Loucy (cell line): ENCODE results near the gene CD226.
"Not testable (repeated sequence)": the region's sequence is repeated elsewhere in the genome, so short reads cannot be mapped to it uniquely, and the experiment has no call there.

ENCODE experiments used
- H2AFZ ChIP-seq: fragments of 200-600 bp; sonication (generic); 2 replicates; pipeline ENCODE4 v1.6.0; 2016; ENCODE audit warnings: antibody characterized with exemption, mild to moderate bottlenecking, low read length, moderate library complexity
- H3F3A ChIP-seq: fragments of 200-600 bp; 2 replicates; pipeline ENCODE4 v1.6.0; 2016; ENCODE audit warnings: antibody characterized with exemption, low read depth, mild to moderate bottlenecking
- H3K27me3 ChIP-seq: fragments of 200-600 bp; sonication (generic); 2 replicates; pipeline ENCODE4 v1.6.1; 2014; ENCODE audit warnings: low read length, mild to moderate bottlenecking; ENCODE audit not compliant: insufficient read depth, poor library complexity, severe bottlenecking
- H3K36me3 ChIP-seq: fragments of 200-600 bp; sonication (generic); 2 replicates; pipeline ENCODE4 v1.6.1; 2016; ENCODE audit warnings: low read length; ENCODE audit not compliant: insufficient read depth
- H3K4me1 ChIP-seq: fragments of 200-600 bp; sonication (generic); 2 replicates; pipeline ENCODE4 v1.5.1; 2014; ENCODE audit warnings: low read length, mild to moderate bottlenecking; ENCODE audit not compliant: insufficient read depth, poor library complexity, severe bottlenecking
- H3K4me2 ChIP-seq: fragments of 200-600 bp; sonication (generic); 2 replicates; pipeline ENCODE4 v1.6.0; 2014; ENCODE audit warnings: antibody characterized with exemption, low read length, low read depth, mild to moderate bottlenecking; ENCODE audit not compliant: poor library complexity, severe bottlenecking
- H3K4me3 ChIP-seq: fragments of 200-600 bp; sonication (generic); 2 replicates; pipeline ENCODE4 v1.5.1; 2014; ENCODE audit warnings: low read length, mild to moderate bottlenecking, mixed read lengths; ENCODE audit not compliant: poor library complexity, severe bottlenecking
- H3K79me2 ChIP-seq: fragments of 200-600 bp; sonication (generic); 2 replicates; pipeline ENCODE4 v1.6.1; 2014; ENCODE audit warnings: low read length; ENCODE audit not compliant: insufficient read depth
- H3K9ac ChIP-seq: fragments of 200-600 bp; sonication (generic); 2 replicates; pipeline ENCODE4 v1.6.0; 2014; ENCODE audit warnings: mild to moderate bottlenecking, low read depth, low read length, moderate library complexity; ENCODE audit not compliant: poor library complexity, severe bottlenecking
- H3K9me2 ChIP-seq: fragments of 200-600 bp; sonication (generic); replicated peaks from 2 replicates; pipeline ENCODE4 v1.6.1; 2016; ENCODE audit warnings: low read depth, low read length, mixed read lengths
- H3K9me3 ChIP-seq: fragments of 200-600 bp; sonication (generic); 2 replicates; pipeline ENCODE4 v1.6.1; 2014; ENCODE audit warnings: mild to moderate bottlenecking, antibody characterized with exemption, low read length, low read depth; ENCODE audit not compliant: insufficient read depth
- H4K20me1 ChIP-seq: fragments of 200-600 bp; sonication (generic); 2 replicates; pipeline ENCODE4 v1.6.0; 2014; ENCODE audit warnings: antibody characterized with exemption, low read length, mild to moderate bottlenecking; ENCODE audit not compliant: insufficient read depth, poor library complexity, severe bottlenecking
- EZH2phosphoT487 ChIP-seq: fragments of 200-600 bp; IDR thresholded peaks from 2 replicates; pipeline ENCODE4 v1.6.1; 2018; ENCODE audit warnings: antibody characterized with exemption, mild to moderate bottlenecking, moderate library complexity, borderline replicate concordance
- TF ChIP-seq, protein P1 (sequence below): fragments of 200-600 bp; sonication (generic); conservative IDR thresholded peaks from 2 replicates; pipeline ENCODE4 v1.5.1; 2014; ENCODE audit warnings: mild to moderate bottlenecking, antibody characterized with exemption, low read length

Gene CD226

DNA sequence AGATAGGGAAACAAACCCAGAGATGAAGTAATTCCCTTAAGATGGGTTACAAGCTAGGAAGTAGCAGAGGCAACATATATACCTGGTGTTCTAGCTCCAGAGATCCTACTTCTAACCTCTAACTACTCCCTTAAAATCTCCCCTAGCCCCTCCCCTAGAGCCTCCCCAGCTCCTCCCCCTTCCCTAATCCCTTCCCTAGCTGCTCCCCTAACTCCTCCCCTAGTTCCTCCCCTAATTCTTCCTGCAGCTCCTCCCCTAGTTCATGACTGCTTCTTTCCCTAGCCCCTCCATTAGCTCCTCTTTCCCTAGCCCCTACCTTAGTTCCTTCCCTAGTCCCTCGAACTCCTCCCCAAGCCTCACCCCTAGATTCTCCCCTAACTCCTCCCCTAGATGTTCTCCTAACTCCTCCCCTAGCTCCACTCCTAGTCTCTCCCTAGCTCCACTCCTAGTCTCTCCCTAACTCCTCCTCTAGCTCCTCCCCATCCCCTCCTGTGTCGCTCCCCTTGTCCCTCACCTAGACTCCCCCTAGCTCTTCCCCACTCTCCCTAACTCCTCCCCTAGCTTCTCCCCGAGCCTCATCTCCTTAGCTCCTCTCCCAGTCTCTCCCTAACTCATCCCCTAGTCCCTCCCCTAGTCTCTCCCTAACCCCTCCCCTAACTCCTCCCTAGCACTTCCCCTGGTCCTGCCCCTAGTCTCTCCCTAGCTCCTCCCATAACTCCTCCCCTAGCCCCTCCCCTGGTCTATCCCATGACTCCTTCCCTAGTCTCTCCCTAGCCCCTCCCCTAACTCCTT is 108.9 kb downstream of the CD226 start:
- Histone ChIP-seq H3K4me1 (peaks cover 7% of the 10 kb centered on the region), H3K9ac (no peak overlapping the region), H3K79me2 (no peaks in the 10 kb centered on the region), H3K4me3 (no peak overlapping the region), H2AFZ (0 out of 2 replicates have a peak overlapping the region, but pooled peaks have one; percentile 58), H3F3A (no peaks in the 10 kb centered on the region), H4K20me1 (no peaks in the 10 kb centered on the region), H3K9me3 (no peaks in the 10 kb centered on the region), H3K36me3 (no peaks in the 10 kb centered on the region), H3K27me3 (no peaks in the 10 kb centered on the region), H3K4me2 (no peak overlapping the region), H3K9me2 (no peaks in the 10 kb centered on the region)
- TF ChIP-seq, protein P1, sequence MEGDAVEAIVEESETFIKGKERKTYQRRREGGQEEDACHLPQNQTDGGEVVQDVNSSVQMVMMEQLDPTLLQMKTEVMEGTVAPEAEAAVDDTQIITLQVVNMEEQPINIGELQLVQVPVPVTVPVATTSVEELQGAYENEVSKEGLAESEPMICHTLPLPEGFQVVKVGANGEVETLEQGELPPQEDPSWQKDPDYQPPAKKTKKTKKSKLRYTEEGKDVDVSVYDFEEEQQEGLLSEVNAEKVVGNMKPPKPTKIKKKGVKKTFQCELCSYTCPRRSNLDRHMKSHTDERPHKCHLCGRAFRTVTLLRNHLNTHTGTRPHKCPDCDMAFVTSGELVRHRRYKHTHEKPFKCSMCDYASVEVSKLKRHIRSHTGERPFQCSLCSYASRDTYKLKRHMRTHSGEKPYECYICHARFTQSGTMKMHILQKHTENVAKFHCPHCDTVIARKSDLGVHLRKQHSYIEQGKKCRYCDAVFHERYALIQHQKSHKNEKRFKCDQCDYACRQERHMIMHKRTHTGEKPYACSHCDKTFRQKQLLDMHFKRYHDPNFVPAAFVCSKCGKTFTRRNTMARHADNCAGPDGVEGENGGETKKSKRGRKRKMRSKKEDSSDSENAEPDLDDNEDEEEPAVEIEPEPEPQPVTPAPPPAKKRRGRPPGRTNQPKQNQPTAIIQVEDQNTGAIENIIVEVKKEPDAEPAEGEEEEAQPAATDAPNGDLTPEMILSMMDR = no peak
- TF ChIP-seq EZH2phosphoT487 = no peak

DNA sequence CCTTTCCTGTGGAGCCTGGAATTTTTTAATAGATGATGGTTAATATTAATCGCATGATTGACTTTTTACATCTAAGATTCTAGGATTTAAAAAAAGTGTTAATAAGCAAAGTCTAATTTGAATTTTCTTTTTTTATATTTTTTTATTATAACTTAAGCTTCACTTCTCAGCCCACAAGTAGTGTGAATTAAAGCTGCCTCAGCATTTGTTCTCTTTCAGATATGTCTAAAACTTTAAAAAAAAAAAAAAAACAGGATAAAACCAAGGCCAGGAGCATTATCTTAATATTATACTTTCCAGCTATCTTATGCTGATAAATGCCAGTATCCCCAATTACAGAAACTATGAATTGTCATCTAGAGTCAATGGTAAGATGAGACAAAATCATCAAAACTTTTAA is 109.7 kb downstream of the CD226 start:
- H3F3A ChIP-seq = no peaks in the 10 kb centered on the region
- H3K9me2 ChIP-seq = no peaks in the 10 kb centered on the region
- H3K4me2 ChIP-seq = no peak overlapping the region
- no peaks in the 10 kb centered on the region for H3K36me3 ChIP-seq
- no peaks in the 10 kb centered on the region for H3K9me3 ChIP-seq
- no peak for TF ChIP-seq EZH2phosphoT487
- TF ChIP-seq, protein P1 = no peak
- H2AFZ ChIP-seq = no peak overlapping the region
- H4K20me1 ChIP-seq = no peaks in the 10 kb centered on the region
- H3K4me3 ChIP-seq = no peak overlapping the region
- no peaks in the 10 kb centered on the region for H3K79me2 ChIP-seq
- no peaks in the 10 kb centered on the region for H3K27me3 ChIP-seq
- peaks cover 7% of the 10 kb centered on the region for H3K4me1 ChIP-seq
- no peak overlapping the region for H3K9ac ChIP-seq

DNA sequence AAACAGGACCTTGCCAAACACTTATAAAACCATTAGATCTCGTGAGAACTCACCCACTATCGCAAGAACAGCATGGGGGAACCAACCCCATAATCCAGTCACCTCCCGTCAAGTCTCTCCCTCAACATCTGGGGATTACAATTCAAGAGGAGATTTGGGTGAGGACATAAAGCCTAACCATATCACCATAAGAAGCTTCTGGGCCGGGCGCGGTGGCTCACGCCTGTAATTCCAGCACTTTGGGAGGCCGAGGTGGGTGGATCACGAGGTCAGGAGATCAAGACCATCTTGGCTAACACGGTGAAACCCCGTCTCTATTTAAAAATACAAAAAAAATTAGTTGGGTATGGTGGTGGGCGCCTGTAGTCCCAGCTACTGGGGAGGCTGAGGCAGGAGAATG is 112.7 kb downstream of the CD226 start:
- H3K9me3 ChIP-seq, H3F3A ChIP-seq, H3K9ac ChIP-seq, H4K20me1 ChIP-seq, H3K36me3 ChIP-seq, H3K9me2 ChIP-seq, H3K79me2 ChIP-seq, H3K4me3 ChIP-seq, H3K27me3 ChIP-seq, H3K4me2 ChIP-seq, H2AFZ ChIP-seq: not testable (repeated sequence)
- peaks cover 18% of the 10 kb centered on the region for H3K4me1 ChIP-seq

DNA sequence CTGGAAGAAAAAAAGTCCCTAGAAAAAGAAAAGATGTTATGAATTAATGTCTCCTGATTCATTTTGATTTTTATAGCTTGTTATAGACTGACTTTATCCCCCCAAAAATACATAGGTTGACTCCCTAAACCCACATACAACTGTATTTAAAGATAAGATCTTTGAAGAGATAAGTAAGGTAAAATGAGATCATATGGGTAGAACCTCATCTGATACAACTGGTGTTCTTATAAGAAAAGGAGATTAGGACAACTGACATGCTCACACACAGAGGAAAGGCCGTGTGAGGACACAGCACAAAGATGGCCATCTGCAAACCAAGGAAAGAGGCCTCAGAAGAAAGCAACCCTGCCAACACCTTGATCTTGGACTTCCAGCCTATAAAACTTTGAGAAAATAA is 117.5 kb downstream of the CD226 start:
- Histone ChIP-seq H3K9me3 (peaks cover 4% of the 10 kb centered on the region; the same call in 1 of the 2 replicates), H3K4me2 (no peak overlapping the region), H3K36me3 (no peaks in the 10 kb centered on the region; the same call in 1 of the 2 replicates), H3K9me2 (no peaks in the 10 kb centered on the region), H3K4me1 (peaks cover 14% of the 10 kb centered on the region), H3K27me3 (no peaks in the 10 kb centered on the region), H3K4me3 (no peak overlapping the region), H3K79me2 (no peaks in the 10 kb centered on the region), H3F3A (peaks cover 8% of the 10 kb centered on the region; the same call in 1 of the 2 replicates), H2AFZ (no peak overlapping the region), H4K20me1 (no peaks in the 10 kb centered on the region), H3K9ac (no peak overlapping the region)
- TF ChIP-seq EZH2phosphoT487 = no peak
- TF ChIP-seq, protein P1 = no peak
